ENCODE results near the gene NSMCE1.
"Not testable (repeated sequence)": the region's sequence is repeated elsewhere in the genome, so short reads cannot be mapped to it uniquely, and the experiment has no call there.

NSMCE1 gene

DNA sequence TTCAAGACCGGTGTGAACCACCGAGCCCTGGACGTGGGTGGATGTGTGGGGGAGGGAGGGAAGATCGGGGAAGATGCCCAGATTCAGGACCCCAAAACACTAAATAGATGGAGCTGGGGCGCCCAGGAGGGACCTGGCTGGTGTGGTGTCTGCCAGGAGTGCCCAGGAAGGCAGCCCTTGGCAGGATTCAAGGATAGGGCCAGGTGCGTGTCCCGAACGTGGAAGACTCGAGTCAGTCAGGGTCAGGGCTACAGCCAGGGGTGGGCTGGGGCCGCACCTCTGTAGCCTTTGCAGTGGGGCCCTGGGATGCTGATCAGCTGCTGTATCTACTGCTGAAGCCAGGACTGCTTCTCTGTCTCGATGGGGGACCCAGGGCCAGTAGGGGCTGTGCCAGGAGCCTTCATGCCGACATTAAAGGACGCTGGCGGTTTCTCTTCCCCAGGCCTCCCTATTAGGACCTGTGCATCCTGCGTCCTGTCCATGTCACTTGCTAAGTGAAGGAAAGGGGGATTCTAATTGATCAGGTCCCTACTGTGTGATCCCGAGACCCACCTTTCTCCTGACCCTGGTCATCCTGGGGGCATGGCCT lies 52.2 kb downstream of the NSMCE1 start:
- no peak for DNase-seq (ENCODE audit: low read depth in 2 of 2)

DNA sequence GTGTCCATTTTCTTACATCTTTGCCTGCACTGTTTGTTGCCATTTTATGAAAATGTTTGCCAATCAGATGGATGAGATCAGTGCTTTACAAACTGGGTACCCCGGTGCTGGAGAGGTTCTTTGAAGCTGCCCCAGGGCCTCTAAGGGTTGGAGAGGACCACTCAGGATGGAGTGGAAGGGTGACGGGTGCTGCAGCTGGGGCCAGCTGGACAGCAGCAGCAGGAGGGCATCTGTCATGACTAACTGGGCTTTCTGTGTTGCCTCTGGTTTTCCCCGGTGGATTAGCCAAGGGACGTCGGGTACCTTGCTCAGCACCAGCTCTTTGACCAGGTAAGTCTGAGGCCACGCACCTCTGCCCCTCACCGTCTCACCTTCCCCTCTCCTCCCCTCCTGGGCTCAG lies 52.9 kb downstream of the NSMCE1 start:
- no peak for DNase-seq (ENCODE audit: low read depth in 2 of 2)

DNA sequence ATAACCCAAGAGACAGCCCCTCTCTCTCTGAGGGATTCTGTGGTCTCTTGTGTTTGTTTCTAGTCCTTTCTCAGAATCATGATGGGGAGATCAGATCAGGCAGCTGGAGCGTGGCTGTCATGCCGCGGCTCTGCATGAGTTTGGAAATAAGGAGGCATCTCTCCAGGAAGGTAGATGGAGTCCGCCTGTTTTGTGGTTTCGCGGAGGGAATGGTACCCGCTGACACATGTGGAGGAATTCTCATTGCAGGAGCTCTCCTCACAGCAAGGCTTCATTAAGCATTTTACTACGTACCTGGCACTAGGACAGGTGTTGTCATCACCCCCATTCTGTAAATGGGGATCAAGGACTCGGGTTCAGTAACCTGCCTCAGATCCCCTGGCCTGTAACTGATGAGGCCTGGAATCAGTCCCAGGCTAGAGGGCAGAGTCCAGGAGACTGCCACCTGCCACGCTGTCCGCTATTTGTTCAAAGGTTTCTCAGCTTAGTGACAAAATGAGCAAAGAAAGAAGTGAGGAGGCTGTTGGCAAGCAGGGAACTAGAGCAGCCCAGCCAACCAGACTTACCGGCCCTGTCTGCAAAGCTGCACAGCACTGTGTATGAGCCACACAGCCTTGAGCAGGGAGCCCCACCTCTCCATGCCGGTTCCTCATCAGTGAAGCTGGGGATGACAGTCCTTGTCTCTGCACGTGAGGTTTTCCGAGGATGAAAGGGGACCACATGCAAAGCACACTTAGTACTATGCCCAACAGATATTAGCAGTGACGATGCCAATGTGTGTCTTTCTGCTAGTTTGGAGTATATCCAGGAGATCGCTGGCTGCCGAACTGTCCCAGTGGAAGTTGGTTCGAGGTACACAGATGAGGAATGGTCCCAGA lies 54.2 kb downstream of the NSMCE1 start:
- DNase-seq (ENCODE audit: low read depth in 2 of 2), result no peak

DNA sequence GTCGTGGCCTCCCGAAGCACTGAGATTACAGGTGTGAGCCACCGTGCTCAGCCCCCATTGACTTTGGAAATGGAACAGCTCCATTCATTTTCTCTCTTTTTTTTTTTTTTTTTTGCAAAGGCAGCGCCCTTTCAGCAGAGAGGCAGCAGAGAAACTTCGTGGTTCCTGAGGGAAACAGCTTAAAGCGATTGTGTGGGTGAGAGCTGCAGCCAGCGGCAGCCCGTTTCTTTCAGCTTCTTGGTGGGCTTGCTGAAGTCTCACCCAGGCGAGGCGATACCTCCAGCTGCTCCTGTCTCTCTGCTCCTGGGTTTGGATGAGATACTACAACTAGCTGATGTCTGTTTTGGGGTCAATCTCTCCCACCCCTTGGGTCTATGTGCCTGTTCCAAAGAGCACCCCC lies 57.5 kb downstream of the NSMCE1 start:
- no peak for DNase-seq (ENCODE audit: low read depth in 2 of 2)

DNA sequence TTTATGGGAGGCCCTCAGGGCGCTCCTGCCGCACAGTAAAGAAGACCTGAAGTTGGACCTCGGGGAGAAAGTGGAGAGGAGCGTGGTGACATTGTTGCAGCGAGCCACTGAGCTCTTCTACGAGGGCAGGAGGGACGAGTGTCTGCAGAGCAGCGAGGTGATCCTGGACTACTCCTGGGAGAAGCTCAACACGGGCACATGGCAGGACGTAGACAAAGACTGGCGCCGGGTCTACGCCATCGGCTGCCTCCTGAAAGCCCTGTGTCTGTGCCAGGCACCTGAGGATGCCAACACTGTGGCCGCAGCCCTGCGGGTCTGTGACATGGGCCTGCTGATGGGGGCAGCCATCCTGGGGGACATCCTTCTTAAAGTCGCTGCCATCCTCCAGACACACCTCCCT lies 58.4 kb downstream of the NSMCE1 start:
- DNase-seq (ENCODE audit: low read depth in 2 of 2), result no peak

DNA sequence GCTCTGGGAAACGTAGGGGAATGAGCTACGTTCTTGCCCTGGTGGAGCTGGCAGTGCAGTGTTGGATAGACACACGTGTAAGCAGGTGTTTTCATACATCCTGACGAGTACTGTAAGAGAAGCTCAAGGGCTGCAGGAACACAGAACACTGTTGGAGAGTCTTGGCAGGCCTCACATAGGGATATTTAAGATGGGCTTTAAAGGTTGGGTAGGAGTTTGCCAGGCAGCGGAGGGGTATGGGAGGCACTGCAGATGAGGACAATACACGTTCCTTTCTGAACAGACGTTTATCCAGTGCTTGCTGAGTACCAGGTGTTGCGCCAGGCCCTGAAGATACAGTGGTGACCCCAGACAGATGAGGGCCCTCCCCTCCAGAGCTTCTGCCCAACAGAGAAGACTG lies 59.0 kb downstream of the NSMCE1 start:
- DNase-seq (ENCODE audit: low read depth in 2 of 2), result no peak

DNA sequence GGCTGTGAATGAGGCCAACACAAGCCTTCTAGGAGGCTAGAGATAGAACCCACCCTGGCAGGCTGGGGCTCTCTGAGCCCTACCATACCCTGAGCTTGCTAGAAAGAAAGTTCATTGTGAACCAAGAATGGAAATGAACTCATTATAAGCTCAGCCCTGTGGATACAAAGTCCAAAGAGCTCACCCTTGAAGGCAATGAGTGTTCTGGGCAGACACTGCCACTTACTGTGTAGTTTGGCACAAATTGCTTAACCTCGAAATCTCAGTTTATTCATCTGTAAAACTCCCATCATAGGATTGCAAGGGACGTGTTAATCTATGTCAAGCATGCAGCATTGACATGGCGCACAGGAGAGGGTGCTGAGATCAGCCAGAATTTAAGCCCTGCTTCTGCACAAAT lies 59.8 kb downstream of the NSMCE1 start:
- no peak for DNase-seq (ENCODE audit: low read depth in 2 of 2)

DNA sequence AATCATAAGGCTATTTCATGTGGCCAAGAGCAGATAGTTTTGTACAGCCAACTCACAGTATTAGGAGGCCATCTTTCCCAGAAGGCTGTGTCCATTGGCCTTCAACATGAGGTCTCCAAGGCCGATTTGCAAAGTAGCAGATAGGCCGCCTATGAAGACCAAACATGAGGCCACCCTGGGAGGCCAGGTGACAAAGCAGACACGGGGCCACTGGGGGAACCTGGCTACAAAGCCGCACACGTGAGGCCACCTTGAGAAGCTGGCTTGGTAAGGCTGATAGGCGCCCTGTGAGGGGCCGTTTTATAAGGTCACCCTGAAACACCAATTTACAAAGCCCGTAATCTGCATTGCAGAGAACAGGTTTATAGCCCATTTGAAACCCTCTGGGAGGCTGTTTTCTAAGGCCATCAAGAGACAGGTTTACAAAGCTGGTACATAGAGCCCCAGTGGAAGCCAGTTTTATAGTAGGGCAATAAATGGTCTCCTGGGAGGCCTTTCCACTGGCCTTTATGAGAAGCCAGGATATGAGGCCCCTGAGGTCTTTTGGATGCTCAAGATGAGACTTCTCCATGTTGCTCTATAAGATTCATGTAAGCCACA lies 60.4 kb downstream of the NSMCE1 start:
- DNase-seq (ENCODE audit: low read depth in 2 of 2), result no peak

DNA sequence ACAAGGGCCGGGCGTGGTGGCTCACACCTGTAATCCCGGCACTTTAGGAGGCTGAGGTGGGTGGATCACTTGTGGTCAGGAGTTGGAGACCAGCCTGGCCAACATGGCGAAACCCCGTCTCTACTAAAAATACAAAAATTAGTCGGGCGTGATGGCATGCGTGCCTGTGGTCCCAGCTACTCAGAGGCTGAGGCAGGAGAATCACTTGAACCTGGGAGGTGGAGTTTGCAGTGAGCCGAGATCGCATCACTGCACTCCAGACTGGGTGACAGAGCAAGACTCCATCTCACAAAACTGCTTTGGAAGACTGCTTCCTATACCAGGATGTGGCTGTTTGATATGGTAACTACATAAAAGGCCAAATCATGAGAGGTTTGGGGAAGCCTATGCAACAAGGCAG lies 61.5 kb downstream of the NSMCE1 start:
- not testable (repeated sequence) for DNase-seq (ENCODE audit: low read depth in 2 of 2)

DNA sequence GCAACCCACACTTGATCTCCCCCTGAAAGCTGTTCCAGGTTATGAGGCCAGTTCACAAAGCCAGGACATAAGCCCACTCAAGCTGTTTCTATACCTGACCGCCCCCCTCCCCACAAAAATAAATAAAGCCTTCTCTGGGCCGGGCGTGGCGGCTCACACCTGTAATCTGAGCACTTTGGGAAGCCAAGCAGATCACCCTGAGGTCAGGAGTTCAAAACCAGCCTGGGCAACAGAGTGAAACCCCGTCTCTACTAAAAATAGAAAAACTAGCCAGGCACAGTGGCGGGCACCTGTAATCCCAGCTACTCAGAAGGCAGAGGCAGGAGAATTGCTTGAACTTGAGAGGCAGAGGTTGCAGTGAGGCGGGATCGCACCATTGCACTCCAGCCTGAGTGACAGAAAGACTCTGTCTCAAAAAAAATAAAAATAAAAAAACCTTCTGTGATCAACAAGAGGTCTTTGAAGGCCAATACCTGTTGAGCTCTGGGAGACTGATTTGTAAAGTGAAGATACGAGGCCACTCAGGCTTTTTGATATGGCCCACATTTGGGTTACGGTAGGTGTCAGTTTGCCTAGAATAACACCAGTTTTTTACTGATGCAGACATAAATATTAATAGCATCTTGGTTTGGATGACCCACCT lies 63.0 kb downstream of the NSMCE1 start:
- no peak for DNase-seq (ENCODE audit: low read depth in 2 of 2)

DNA sequence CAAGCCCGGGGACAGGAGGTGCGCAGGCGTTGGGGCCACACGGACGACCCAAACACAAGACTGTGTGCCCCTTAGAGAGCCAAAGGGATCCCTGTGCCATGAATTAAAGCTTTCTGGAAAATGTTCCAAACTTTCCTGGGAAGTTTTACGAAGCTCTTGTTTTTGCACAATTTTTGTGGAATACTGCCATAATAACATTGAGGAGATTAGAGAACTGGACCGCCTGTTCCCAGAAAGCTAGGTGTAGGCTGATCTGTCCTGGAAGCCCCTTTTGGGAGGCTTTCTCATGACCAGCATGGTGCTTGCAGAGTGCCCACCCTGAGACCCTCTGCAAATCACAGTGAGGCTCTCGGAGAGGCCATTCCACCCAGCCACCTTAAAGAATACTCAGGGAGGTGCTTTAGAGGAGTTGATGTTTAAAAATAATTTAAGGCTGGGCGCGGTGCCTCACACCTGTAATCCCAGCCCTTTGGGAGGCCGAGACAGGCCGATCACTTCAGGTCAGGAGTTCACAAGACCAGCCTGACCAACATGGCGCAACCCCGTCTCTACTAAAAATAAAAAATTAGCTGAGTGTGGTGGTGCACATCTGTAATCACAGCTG lies 64.2 kb downstream of the NSMCE1 start:
- DNase-seq (ENCODE audit: low read depth in 2 of 2), result no peak

DNA sequence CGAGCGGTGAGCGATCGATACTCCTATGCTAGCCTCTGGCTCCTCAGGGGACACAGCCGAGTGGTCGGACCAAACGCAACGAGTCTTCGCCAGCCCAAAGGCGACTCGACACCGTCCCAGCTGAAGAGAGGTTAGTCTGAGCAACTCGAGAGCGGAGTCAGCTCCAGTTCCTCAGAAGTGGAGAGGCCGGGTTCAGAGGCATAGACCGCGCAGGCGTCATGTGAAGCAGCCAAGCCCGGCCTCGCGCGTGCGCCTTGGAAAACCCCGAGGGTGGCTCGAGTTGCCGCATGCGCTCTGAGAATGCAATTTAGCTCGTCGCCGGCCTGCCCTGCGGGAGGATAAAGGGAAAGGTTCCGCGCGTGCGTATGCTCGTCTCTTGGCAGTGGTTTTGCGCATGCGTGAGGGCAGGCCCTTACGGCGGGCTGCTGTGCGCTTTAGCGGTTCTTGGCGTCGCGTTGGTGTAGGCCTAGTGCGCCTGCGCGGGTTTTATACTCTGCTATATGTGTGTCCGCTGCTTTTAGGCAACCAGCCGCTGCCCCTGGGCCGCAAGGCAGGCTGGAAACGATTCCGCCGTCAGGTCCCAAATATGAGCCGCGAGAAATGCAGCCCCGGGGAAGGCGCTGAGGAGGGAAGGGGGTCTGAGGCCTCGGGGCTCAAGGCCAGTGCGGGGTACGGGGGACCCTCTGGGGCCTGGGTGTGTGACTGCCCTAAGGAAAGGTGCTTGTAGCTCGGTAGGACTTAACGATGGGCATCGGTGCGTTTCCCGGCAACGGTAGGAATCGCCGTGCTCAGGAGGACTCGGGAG lies 64.9 kb downstream of the NSMCE1 start, which contains the start of gene KDM8:
KDM8 (plus strand) TSS at position 20 of the 805 bp plus-strand sequence. CDS start 6,598 bp downstream, outside the sequence.
- DNase-seq (ENCODE audit: low read depth in 2 of 2), result peak; percentile 99

DNA sequence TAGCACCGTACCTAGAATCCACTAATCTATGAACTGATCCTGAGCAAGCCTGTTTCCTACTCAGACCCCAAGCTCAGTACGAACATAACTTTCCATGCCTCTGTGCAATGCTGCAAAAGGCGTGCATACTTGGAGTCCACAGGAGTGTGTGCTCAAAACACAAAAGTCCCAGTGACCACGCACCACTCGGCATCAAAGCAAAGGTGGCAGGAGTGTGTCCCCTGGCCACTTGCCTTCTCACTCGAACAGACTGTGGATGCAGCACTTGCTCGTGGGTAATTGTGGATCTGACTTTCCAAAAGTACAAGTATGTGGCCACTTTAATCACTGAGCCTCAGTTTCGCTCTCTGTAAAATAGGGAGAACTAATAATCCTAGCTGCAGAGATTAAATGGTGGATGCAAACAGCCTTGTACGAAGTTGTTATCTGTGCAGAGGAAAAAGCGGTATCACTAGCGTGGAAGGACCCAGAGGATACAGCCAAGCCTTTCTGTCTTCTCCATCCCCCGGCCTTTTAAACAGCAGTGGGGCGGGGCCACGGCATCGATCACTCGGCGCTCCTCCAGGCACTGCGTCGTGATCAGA lies 65.6 kb downstream of the NSMCE1 start:
- peak; percentile 81 to 86 for DNase-seq (ENCODE audit: low read depth in 2 of 2)

DNA sequence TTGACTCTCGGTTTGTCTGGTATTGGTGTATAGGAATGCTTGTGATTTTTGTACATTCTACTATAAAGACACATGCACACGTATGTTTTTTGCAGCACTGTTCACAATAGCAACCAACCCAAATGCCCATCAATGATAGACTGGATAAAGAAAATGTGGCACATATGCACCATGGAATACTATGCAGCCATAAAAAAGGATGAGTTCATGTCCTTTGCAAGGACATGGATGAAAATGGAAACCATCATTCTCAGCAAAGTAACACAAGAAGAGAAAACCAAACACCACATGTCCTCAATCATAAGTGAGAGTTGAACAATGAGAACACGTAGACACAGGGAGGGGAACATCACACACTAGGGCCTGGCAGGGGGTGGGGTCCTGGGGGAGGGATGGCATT lies 67.7 kb downstream of the NSMCE1 start:
- DNase-seq (ENCODE audit: low read depth in 2 of 2), result not testable (repeated sequence)

DNA sequence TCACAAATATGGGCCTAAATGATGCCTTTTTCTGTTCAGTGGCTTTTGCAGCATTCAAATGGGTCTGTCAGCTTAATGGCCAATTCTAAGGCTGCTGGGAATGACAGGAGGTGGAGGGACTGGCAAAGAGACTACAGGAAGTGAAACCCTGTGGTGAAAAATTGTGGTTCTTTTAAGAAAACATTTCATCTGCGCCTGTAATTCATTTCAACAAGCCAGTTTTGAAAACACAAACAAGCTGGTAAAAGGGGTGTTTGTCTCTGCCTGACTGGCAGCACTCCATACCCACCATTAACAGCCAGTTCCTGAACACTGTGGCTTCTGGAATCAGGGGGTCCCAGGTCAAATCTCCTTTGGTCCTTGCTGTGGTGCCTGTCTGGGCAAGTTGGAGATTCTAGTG lies 68.8 kb downstream of the NSMCE1 start:
- DNase-seq (ENCODE audit: low read depth in 2 of 2), result no peak

DNA sequence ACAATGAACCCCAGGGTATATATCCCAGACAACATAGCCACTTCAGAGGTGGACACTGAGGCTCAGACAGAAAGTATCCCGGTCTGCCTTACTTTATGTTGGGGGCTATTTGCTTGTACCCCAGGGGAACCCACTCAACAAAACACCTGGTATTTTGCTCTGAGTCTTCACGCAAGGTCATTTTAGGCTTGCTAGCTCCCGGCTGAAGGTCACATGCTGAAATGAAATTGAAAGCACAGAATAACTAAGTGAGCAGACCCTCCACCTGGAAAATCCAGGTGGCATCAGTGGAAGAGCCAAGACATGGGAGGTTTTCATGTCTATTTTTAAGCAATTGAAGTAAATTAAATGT lies 69.4 kb downstream of the NSMCE1 start:
- no peak for DNase-seq (ENCODE audit: low read depth in 2 of 2)

DNA sequence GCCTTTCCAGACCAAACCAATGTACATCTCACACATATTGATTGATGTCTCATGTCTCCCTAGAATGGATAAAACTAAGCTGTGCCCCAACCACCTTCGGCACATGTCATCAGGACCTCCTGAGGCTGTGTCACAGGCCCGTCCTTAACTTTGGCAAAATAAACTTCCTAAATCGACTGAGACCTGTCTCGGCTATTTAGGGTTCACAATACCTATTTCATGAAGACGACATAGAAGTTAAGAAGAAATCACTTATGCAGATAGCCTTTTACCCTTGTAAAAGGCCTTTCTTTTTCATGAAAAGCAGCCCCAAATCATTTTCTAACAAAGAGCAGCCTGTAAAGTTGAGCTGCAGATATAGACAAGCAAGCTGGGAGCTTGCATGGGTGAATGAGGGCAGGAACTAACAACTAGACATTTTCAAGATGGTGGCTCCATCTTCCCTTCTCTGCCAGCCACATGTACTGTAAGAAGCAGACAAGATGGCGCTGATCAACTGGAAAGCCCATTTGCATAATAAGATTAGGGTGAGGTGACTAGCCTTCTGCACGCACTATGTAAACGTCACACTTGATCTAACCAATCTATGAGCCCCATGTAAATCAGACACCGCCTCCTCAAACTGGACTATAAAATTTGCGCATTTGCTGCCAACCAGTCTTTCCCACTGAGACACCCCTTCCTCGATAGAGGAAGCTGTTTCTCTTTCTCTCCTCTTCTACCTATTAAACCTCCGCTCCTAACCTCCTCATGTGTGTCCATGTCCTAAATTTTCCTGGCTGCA lies 69.9 kb downstream of the NSMCE1 start:
- DNase-seq (ENCODE audit: low read depth in 2 of 2), result no peak

DNA sequence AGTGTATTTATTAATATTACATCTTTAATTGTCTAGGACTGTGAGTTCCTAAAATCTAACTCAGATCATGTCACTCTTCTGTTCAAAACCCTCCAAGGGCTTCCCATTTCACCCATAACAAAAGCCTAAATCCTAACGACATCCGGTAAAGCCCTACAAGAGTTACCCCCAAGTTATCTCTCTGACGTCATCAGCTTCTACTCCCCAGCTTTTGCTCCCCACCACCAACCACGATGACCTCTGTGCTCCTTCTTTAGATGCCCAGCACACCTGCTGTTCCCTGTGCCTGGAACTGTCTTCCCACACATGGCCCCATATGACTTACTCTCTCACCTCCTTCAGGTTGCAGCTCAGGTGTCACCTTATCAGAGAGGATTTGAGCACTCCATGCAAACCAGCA lies 71.6 kb downstream of the NSMCE1 start:
- DNase-seq (ENCODE audit: low read depth in 2 of 2), result no peak

DNA sequence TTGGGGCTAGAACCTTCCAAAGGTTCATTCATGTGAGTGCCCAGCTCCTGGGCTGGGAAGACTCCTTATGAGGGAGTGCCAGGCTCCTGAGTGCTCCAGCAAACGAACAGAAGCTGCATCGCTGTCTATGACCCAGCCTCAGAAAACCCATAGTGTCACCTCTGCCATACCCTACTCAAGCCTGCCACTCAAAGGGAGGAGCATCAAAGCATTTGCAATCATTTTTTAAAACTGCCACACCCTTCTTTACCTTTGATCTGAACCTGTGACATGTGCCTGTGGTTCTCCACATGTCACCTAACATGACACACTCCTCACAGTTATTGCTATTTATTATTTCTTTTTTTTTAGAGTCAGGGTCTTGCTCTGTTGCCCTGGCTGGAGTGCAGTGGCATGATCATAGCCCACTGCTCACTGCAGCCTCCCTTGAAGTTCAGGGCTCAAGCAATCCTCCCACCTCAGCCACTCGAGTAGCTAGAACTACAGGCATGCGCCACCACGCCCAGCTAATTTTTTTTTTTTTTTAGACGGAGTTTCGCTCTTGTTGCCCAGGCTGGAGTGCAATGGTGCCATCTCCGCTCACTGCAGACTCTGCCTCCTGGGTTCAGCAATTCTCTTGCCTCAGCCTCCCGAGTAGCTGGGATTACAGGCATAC lies 72.5 kb downstream of the NSMCE1 start:
- no peak for DNase-seq (ENCODE audit: low read depth in 2 of 2)

Measured in stimulated activated CD4-positive, alpha-beta T cell treated with anti-CD3 and anti-CD28 coated beads, Interleukin-15, amount 100 ng/mL, for 48 hours (primary cell).